Stimulated activated memory B cell treated with anti-CD40 and anti-IgM and Interleukin-4, amounts not matched to agents 10 μg/mL and 1 μg/mL and 100 μg/mL, for 72 hours (primary cell): ENCODE measurements around the gene GSTK1.
A peak's percentile ranks its signal among the peaks of the same experiment; 100 is the strongest.

ENCODE experiments used
- ATAC-seq: fragments of 150-1000 bp; cut with Tn5 transposase; 2 replicates; pipeline ENCODE4 v1.10.0; 2021
- H3K27ac Mint-ChIP-seq: one replicate; pipeline ENCODE4 v1.8.0; 2022; ENCODE audit warnings: mild to moderate bottlenecking, mixed read lengths
- H3K27me3 Mint-ChIP-seq: one replicate; pipeline ENCODE4 v1.8.0; 2022; ENCODE audit warnings: mixed read lengths
- H3K36me3 Mint-ChIP-seq: one replicate; pipeline ENCODE4 v1.8.0; 2022; ENCODE audit warnings: mixed read lengths
- H3K4me1 Mint-ChIP-seq: one replicate; pipeline ENCODE4 v1.8.0; 2022; ENCODE audit warnings: mixed read lengths
- H3K4me3 Mint-ChIP-seq: one replicate; pipeline ENCODE4 v1.8.0; 2022; ENCODE audit warnings: mild to moderate bottlenecking, moderate library complexity, mixed read lengths
- H3K9me3 Mint-ChIP-seq: one replicate; pipeline ENCODE4 v1.8.0; 2022; ENCODE audit warnings: mixed read lengths

GSTK1 gene

GRCh38 chr7:143279186-143280098 lies 16.2 kb downstream of the GSTK1 start:
- no peaks in the 10 kb centered on the region for H3K36me3 Mint-ChIP-seq
- H3K9me3 Mint-ChIP-seq = no peaks in the 10 kb centered on the region
- peak overlapping the region; percentile 85 for H3K27ac Mint-ChIP-seq
- peaks cover 36% of the 10 kb centered on the region for H3K4me1 Mint-ChIP-seq
- peak; percentile 67 for ATAC-seq
- no peaks in the 10 kb centered on the region for H3K27me3 Mint-ChIP-seq
- peak overlapping the region; percentile 62 for H3K4me3 Mint-ChIP-seq

- no peaks in the 10 kb centered on the region for H3K9me3 Mint-ChIP-seq
- no peaks in the 10 kb centered on the region for H3K36me3 Mint-ChIP-seq
- H3K27ac Mint-ChIP-seq = peak overlapping the region; percentile 85
- no peak for ATAC-seq
- H3K4me3 Mint-ChIP-seq = peak overlapping the region; percentile 62
- H3K4me1 Mint-ChIP-seq = peaks cover 39% of the 10 kb centered on the region
- H3K27me3 Mint-ChIP-seq = no peaks in the 10 kb centered on the region
Observed at GRCh38 chr7:143280160-143280559, 16.9 kb downstream of the GSTK1 start.

GRCh38 chr7:143280566-143280965 lies 17.3 kb downstream of the GSTK1 start:
- Mint-ChIP-seq H3K4me1 (peaks cover 39% of the 10 kb centered on the region), H3K4me3 (peak overlapping the region; percentile 62), H3K27ac (peak overlapping the region; percentile 85), H3K9me3 (no peaks in the 10 kb centered on the region), H3K27me3 (no peaks in the 10 kb centered on the region), H3K36me3 (no peaks in the 10 kb centered on the region)
- ATAC-seq = no peak

GRCh38 chr7:143281529-143281928 lies 18.3 kb downstream of the GSTK1 start:
- Mint-ChIP-seq H3K9me3 (no peaks in the 10 kb centered on the region), H3K36me3 (no peaks in the 10 kb centered on the region), H3K27ac (no peak overlapping the region), H3K4me1 (peaks cover 39% of the 10 kb centered on the region), H3K27me3 (no peaks in the 10 kb centered on the region), H3K4me3 (no peak overlapping the region)
- ATAC-seq = no peak

GRCh38 chr7:143282124-143282523 lies 18.9 kb downstream of the GSTK1 start:
- peaks cover 39% of the 10 kb centered on the region for H3K4me1 Mint-ChIP-seq
- no peak for ATAC-seq
- no peaks in the 10 kb centered on the region for H3K9me3 Mint-ChIP-seq
- H3K36me3 Mint-ChIP-seq = no peaks in the 10 kb centered on the region
- H3K27ac Mint-ChIP-seq = no peak overlapping the region
- H3K27me3 Mint-ChIP-seq = no peaks in the 10 kb centered on the region
- H3K4me3 Mint-ChIP-seq = no peak overlapping the region

- Mint-ChIP-seq H3K4me3 (peak overlapping the region; percentile 54), H3K27ac (peak overlapping the region; percentile 85), H3K9me3 (peaks cover 3% of the 10 kb centered on the region), H3K27me3 (no peaks in the 10 kb centered on the region), H3K4me1 (peaks cover 46% of the 10 kb centered on the region), H3K36me3 (no peaks in the 10 kb centered on the region)
- no peak for ATAC-seq
Observed at GRCh38 chr7:143283381-143283780, 20.1 kb downstream of the GSTK1 start.

GRCh38 chr7:143284591-143285469 lies 21.6 kb downstream of the GSTK1 start, which contains the start of gene TMEM139:
Gene TMEM139, plus strand, starts transcription at chr7:143284958. Its CDS starts 1,000 bp downstream, at chr7:143285958.
- Mint-ChIP-seq H3K4me3 (peak within 1 kb of the TSS; percentile 54), H3K27ac (peak within 1 kb of the TSS; percentile 85)

GRCh38 chr7:143285470-143285778 lies 22.2 kb downstream of the GSTK1 start:
- H3K27ac Mint-ChIP-seq = no peak overlapping the region
- peaks cover 3% of the 10 kb centered on the region for H3K9me3 Mint-ChIP-seq
- H3K27me3 Mint-ChIP-seq = no peaks in the 10 kb centered on the region
- no peak for ATAC-seq
- peaks cover 46% of the 10 kb centered on the region for H3K4me1 Mint-ChIP-seq
- no peak overlapping the region for H3K4me3 Mint-ChIP-seq
- H3K36me3 Mint-ChIP-seq = no peaks in the 10 kb centered on the region

More at GRCh38 chr7:143284591-143285469, 21.6 kb downstream of the GSTK1 start, which contains the start of gene TMEM139:
- H3K9me3 Mint-ChIP-seq = peaks cover 3% of the 10 kb centered on the region
- H3K4me1 Mint-ChIP-seq = peaks cover 46% of the 10 kb centered on the region
- ATAC-seq = no peak
- no peaks in the 10 kb centered on the region for H3K27me3 Mint-ChIP-seq
- no peaks in the 10 kb centered on the region for H3K36me3 Mint-ChIP-seq

- H3K27me3 Mint-ChIP-seq = no peaks in the 10 kb centered on the region
- peaks cover 3% of the 10 kb centered on the region for H3K9me3 Mint-ChIP-seq
- ATAC-seq = no peak
- no peaks in the 10 kb centered on the region for H3K36me3 Mint-ChIP-seq
- H3K4me1 Mint-ChIP-seq = peaks cover 47% of the 10 kb centered on the region
- H3K27ac Mint-ChIP-seq = no peak overlapping the region
- H3K4me3 Mint-ChIP-seq = no peak overlapping the region
Observed at GRCh38 chr7:143285806-143286521, 22.7 kb downstream of the GSTK1 start.

GRCh38 chr7:143286522-143286890 lies 23.3 kb downstream of the GSTK1 start:
- H3K4me3 Mint-ChIP-seq = no peak overlapping the region
- peaks cover 5% of the 10 kb centered on the region for H3K36me3 Mint-ChIP-seq
- H3K27ac Mint-ChIP-seq = no peak overlapping the region
- ATAC-seq = no peak
- peaks cover 3% of the 10 kb centered on the region for H3K9me3 Mint-ChIP-seq
- H3K27me3 Mint-ChIP-seq = no peaks in the 10 kb centered on the region
- peaks cover 53% of the 10 kb centered on the region for H3K4me1 Mint-ChIP-seq

- Mint-ChIP-seq H3K4me1 (peaks cover 55% of the 10 kb centered on the region), H3K27me3 (no peaks in the 10 kb centered on the region), H3K27ac (peak overlapping the region; percentile 82), H3K36me3 (peaks cover 12% of the 10 kb centered on the region), H3K4me3 (peak overlapping the region; percentile 95), H3K9me3 (peaks cover 3% of the 10 kb centered on the region)
- ATAC-seq = no peak
Observed at GRCh38 chr7:143287339-143287934, 24.2 kb downstream of the GSTK1 start.

GRCh38 chr7:143287935-143288826 lies 24.9 kb downstream of the GSTK1 start, which contains the start of gene CASP2:
Gene CASP2, plus strand, starts transcription at chr7:143288351. Its CDS starts 105 bp downstream, at chr7:143288456.
- Mint-ChIP-seq H3K36me3 (peaks cover 15% of the 10 kb centered on the region), H3K4me1 (peaks cover 53% of the 10 kb centered on the region), H3K9me3 (peaks cover 3% of the 10 kb centered on the region), H3K4me3 (peak within 1 kb of the TSS; percentile 95), H3K27me3 (no peaks in the 10 kb centered on the region), H3K27ac (peak within 1 kb of the TSS; percentile 82)
- peak; percentile 97 for ATAC-seq

- peaks cover 21% of the 10 kb centered on the region for H3K36me3 Mint-ChIP-seq
- H3K4me1 Mint-ChIP-seq = peaks cover 46% of the 10 kb centered on the region
- peaks cover 3% of the 10 kb centered on the region for H3K9me3 Mint-ChIP-seq
- no peak for ATAC-seq
- H3K27ac Mint-ChIP-seq = peak overlapping the region; percentile 82
- H3K4me3 Mint-ChIP-seq = peak overlapping the region; percentile 95
- no peaks in the 10 kb centered on the region for H3K27me3 Mint-ChIP-seq
Observed at GRCh38 chr7:143288836-143289235, 25.6 kb downstream of the GSTK1 start.

GRCh38 chr7:143289421-143289820 lies 26.2 kb downstream of the GSTK1 start:
- peak overlapping the region; percentile 82 for H3K27ac Mint-ChIP-seq
- H3K4me3 Mint-ChIP-seq = peak overlapping the region; percentile 95
- ATAC-seq = no peak
- H3K4me1 Mint-ChIP-seq = peaks cover 41% of the 10 kb centered on the region
- peaks cover 27% of the 10 kb centered on the region for H3K36me3 Mint-ChIP-seq
- H3K27me3 Mint-ChIP-seq = no peaks in the 10 kb centered on the region
- H3K9me3 Mint-ChIP-seq = peaks cover 3% of the 10 kb centered on the region
